HFFc6 (cell line): ENCODE data around the gene GRB2. TPM values are rescaled to one million over a fixed set of nuclear protein-coding genes. Genes with fewer than 3 reads are reported as not detected.
"Not testable (repeated sequence)": the region's sequence is repeated elsewhere in the genome, so short reads cannot be mapped to it uniquely, and the experiment has no call there.

Source experiments
- DNase-seq: peaks from one replicate; pipeline ENCODE4 v3.0.0-alpha.2; 2018
- H3K27ac Mint-ChIP-seq: 2 replicates; pipeline ENCODE4 v1.8.0; 2020; ENCODE audit warnings: mild to moderate bottlenecking, mixed read lengths
- H3K27me3 Mint-ChIP-seq: 2 replicates; pipeline ENCODE4 v1.8.0; 2021; ENCODE audit warnings: mild to moderate bottlenecking, moderate library complexity, mixed read lengths; ENCODE audit not compliant: insufficient read depth
- H3K36me3 Mint-ChIP-seq: 2 replicates; pipeline ENCODE4 v1.8.0; 2021; ENCODE audit warnings: low read depth, mixed read lengths
- H3K4me1 Mint-ChIP-seq: 2 replicates; pipeline ENCODE4 v1.8.0; 2020; ENCODE audit warnings: low read depth, mixed read lengths
- H3K4me3 Mint-ChIP-seq: 2 replicates; pipeline ENCODE4 v1.8.0; 2020; ENCODE audit warnings: mild to moderate bottlenecking, moderate library complexity, mixed read lengths
- H3K9me3 Mint-ChIP-seq: 2 replicates; pipeline ENCODE4 v1.8.0; 2020; ENCODE audit warnings: mild to moderate bottlenecking, mixed read lengths
- CTCF ChIP-seq: fragments of 200-600 bp; sonication (generic); IDR thresholded peaks from 2 replicates; pipeline ENCODE4 v1.5.0; 2021; ENCODE audit warnings: antibody characterized with exemption, mild to moderate bottlenecking
- total RNA-seq, 6 experiments: library from RNA; stranded (reverse); fragmentation: NEBNext Ultra II Directional; extraction: Animal tissue kit (Norgen Biotek cat#: 25700); gene quantifications; 2 replicates in 1 of 6; 3 replicates in 5 of 6; pipeline ENCODE4 v1.2.3, GENCODE V29; 2021

Gene GRB2
- total RNA-seq, 6 experiments from 2014 or later, result 104 to 138 (median 116) TPM

DNA sequence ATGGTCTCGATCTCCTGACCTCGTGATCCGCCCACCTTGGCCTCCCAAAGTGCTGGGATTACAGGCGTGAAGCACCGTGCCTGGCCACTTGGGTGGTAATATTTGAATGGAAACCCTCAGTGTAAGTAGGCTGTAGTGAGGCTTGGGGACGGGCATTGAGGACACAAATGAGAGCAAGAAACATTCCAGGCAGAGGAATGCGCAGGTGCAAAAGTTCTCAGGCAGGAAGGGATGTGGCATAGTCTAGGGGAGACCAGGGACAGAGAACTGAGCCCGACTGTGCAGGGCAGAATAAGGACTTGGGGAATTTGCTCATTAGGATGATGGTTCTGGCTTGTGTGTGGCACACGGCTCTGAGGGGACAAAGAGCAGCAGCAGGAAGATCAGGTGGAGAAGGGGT lies 54.8 kb downstream of the GRB2 start:
- no peak for DNase-seq
- no peak overlapping the region for H3K27ac Mint-ChIP-seq
- peaks cover 2% of the 10 kb centered on the region; the same call in 1 of the 2 replicates for H3K27me3 Mint-ChIP-seq
- peaks cover 5% of the 10 kb centered on the region for H3K36me3 Mint-ChIP-seq
- TF ChIP-seq CTCF, result no peak
- H3K4me1 Mint-ChIP-seq, result peaks cover 32% of the 10 kb centered on the region
- no peak overlapping the region for H3K4me3 Mint-ChIP-seq
- no peaks in the 10 kb centered on the region for H3K9me3 Mint-ChIP-seq

DNA sequence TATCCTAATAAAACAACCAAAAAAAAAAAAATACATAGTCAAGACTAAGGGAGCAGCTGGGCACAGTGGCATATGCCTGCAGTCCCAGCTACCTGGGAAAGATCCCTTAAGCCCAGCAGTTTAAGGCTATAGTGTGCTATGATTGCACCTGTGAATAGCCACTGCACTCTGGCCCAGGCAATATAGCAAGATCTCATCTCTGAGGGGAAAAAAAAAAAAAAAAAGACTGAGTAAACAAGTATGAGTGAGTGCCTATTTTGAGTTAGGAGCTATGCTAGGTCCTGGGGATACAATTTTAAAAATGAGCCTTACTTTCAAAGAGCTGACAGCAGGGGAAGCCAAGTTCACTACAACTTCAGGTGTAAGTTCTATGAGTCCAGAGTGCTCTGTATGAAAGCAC lies 55.4 kb downstream of the GRB2 start:
- no peak for TF ChIP-seq CTCF
- H3K36me3 Mint-ChIP-seq, result peaks cover 1% of the 10 kb centered on the region
- DNase-seq, result no peak
- 0 out of 2 replicates have a peak overlapping the region, but pooled peaks have one; percentile 28 for H3K27ac Mint-ChIP-seq
- H3K4me1 Mint-ChIP-seq, result peaks cover 38% of the 10 kb centered on the region
- no peak overlapping the region for H3K4me3 Mint-ChIP-seq
- H3K27me3 Mint-ChIP-seq, result peaks cover 2% of the 10 kb centered on the region; the same call in 1 of the 2 replicates
- H3K9me3 Mint-ChIP-seq, result no peaks in the 10 kb centered on the region

- no peak for DNase-seq
- no peak overlapping the region for H3K4me3 Mint-ChIP-seq
- H3K27me3 Mint-ChIP-seq, result peaks cover 2% of the 10 kb centered on the region; the same call in 1 of the 2 replicates
- no peaks in the 10 kb centered on the region for H3K9me3 Mint-ChIP-seq
- TF ChIP-seq CTCF, result no peak
- H3K27ac Mint-ChIP-seq, result no peak overlapping the region
- H3K4me1 Mint-ChIP-seq, result peaks cover 38% of the 10 kb centered on the region
- H3K36me3 Mint-ChIP-seq, result no peaks in the 10 kb centered on the region; the same call in 1 of the 2 replicates
These were observed 55.9 kb downstream of the GRB2 start for GRCh38 chr17:75349589-75349988.

GRCh38 chr17:75348386-75349012 lies 57.0 kb downstream of the GRB2 start:
- peaks cover 43% of the 10 kb centered on the region for H3K4me1 Mint-ChIP-seq
- H3K27ac Mint-ChIP-seq, result no peak overlapping the region
- no peak overlapping the region for H3K4me3 Mint-ChIP-seq

GRCh38 chr17:75346906-75347305 lies 58.6 kb downstream of the GRB2 start:
- no peak for TF ChIP-seq CTCF

More at GRCh38 chr17:75348386-75349012, 57.0 kb downstream of the GRB2 start:
- Mint-ChIP-seq H3K27me3 (peaks cover 2% of the 10 kb centered on the region; the same call in 1 of the 2 replicates), H3K36me3 (no peaks in the 10 kb centered on the region; the same call in 1 of the 2 replicates), H3K9me3 (no peaks in the 10 kb centered on the region)
- no peak for TF ChIP-seq CTCF
- DNase-seq, result no peak

GRCh38 chr17:75346368-75346767 lies 59.1 kb downstream of the GRB2 start:
- not testable (repeated sequence) for H3K27ac Mint-ChIP-seq, H3K4me3 Mint-ChIP-seq, H3K36me3 Mint-ChIP-seq, H3K27me3 Mint-ChIP-seq, H3K9me3 Mint-ChIP-seq, DNase-seq
- H3K4me1 Mint-ChIP-seq, result peaks cover 45% of the 10 kb centered on the region

More at GRCh38 chr17:75346906-75347305, 58.6 kb downstream of the GRB2 start:
- Mint-ChIP-seq H3K9me3 (no peaks in the 10 kb centered on the region), H3K4me3 (no peak overlapping the region; the same call in 1 of the 2 replicates), H3K27ac (no peak overlapping the region), H3K27me3 (peaks cover 2% of the 10 kb centered on the region; the same call in 1 of the 2 replicates), H3K4me1 (peaks cover 45% of the 10 kb centered on the region), H3K36me3 (no peaks in the 10 kb centered on the region; the same call in 1 of the 2 replicates)
- DNase-seq, result no peak
